OCI-M1 (cell line): ENCODE results near the gene ASPN.

Experiments
- DNase-seq: peaks from one replicate; lab custom pipeline; 2025; lab: John Stamatoyannopoulos, UW

ASPN gene

GRCh38 chr9:92504881-92505280, 22.6 kb upstream of the ASPN start:
- DNase-seq = peak; percentile 13

- DNase-seq = no peak
Measured at GRCh38 chr9:92503156-92503555, 20.9 kb upstream of the ASPN start.

GRCh38 chr9:92501671-92502393, 19.5 kb upstream of the ASPN start:
- DNase-seq = peak; percentile 43

- DNase-seq = no peak
Measured at GRCh38 chr9:92500725-92501124, 18.4 kb upstream of the ASPN start.

- DNase-seq = no peak
Measured at GRCh38 chr9:92499701-92500100, 17.4 kb upstream of the ASPN start.

GRCh38 chr9:92496396-92497176, 14.3 kb upstream of the ASPN start:
- no peak for DNase-seq

GRCh38 chr9:92494856-92495255, 12.6 kb upstream of the ASPN start:
- DNase-seq = no peak

- no peak for DNase-seq
Measured at GRCh38 chr9:92493749-92494387, 11.6 kb upstream of the ASPN start.

- no peak for DNase-seq
Measured at GRCh38 chr9:92492781-92493401, 10.6 kb upstream of the ASPN start.

GRCh38 chr9:92488681-92489550, 6.6 kb upstream of the ASPN start:
- no peak for DNase-seq

GRCh38 chr9:92486371-92486770, 4.1 kb upstream of the ASPN start:
- no peak for DNase-seq

GRCh38 chr9:92484563-92484962, 2.3 kb upstream of the ASPN start:
- DNase-seq = no peak

- no peak for DNase-seq
Measured at GRCh38 chr9:92483627-92484545, 1.6 kb upstream of the ASPN start.

- no peak for DNase-seq
Measured at GRCh38 chr9:92482805-92483204, 499 bp upstream of the ASPN start.

- DNase-seq = peak; percentile 35
Measured at GRCh38 chr9:92480986-92481633, 1.2 kb downstream of the ASPN start.

GRCh38 chr9:92480291-92480771, 2.0 kb downstream of the ASPN start:
- no peak for DNase-seq

- DNase-seq = no peak
Measured at GRCh38 chr9:92479346-92479745, 3.0 kb downstream of the ASPN start.

- DNase-seq = no peak
Measured at GRCh38 chr9:92478783-92479182, 3.5 kb downstream of the ASPN start.

GRCh38 chr9:92476962-92477361, 5.3 kb downstream of the ASPN start:
- no peak for DNase-seq

GRCh38 chr9:92474587-92474986, 7.7 kb downstream of the ASPN start:
- no peak for DNase-seq
